ENCODE data around the gene SIRT6.
"Not testable (repeated sequence)": the region's sequence is repeated elsewhere in the genome, so short reads cannot be mapped to it uniquely, and the experiment has no call there.

GRCh38 chr19:4232139-4232538 lies 49.8 kb upstream of the SIRT6 start:
- TF ChIP-seq YY1 (IDR thresholded peaks at IDR 0.05; ENCODE audit: low read depth); POLR2AphosphoS5 (IDR thresholded peaks at IDR 0.05; ENCODE audit: low read depth, low read length); FOXJ3 (CRISPR knock-in tag; IDR thresholded peaks at IDR 0.05): not testable (repeated sequence)
